Sigmoid colon (tissue), 7 donors: Measurements from ENCODE around the gene NCCRP1. TPM values are rescaled to one million over a fixed set of nuclear protein-coding genes. Genes with fewer than 3 reads are reported as not detected.

Source experiments
- DNase-seq: peaks from one replicate; pipeline ENCODE4 v3.0.0-alpha.2; 2019
- H3K27ac ChIP-seq, 4 donors: fragments of 200-600 bp; sonication (generic); one replicate each; pipeline ENCODE4 v1.5.1; 2016 to 2019; ENCODE audit warnings: mild to moderate bottlenecking in 1 of 4
- H3K27me3 ChIP-seq, 3 donors: fragments of 200-600 bp; sonication (generic); one replicate each; pipeline ENCODE4 v1.5.1; 2019; ENCODE audit warnings: mild to moderate bottlenecking in 1 of 3
- H3K36me3 ChIP-seq, 4 donors: fragments of 200-600 bp; sonication (generic); one replicate each; pipeline ENCODE4 v1.5.1; 2016 to 2019
- H3K4me1 ChIP-seq, 4 donors: fragments of 200-600 bp; sonication (generic); one replicate each; pipeline ENCODE4 v1.5.1; 2017 to 2019
- H3K4me3 ChIP-seq, 4 donors: fragments of 200-600 bp; sonication (generic); one replicate each; pipeline ENCODE4 v1.5.1; 2017 to 2019; ENCODE audit warnings: mild to moderate bottlenecking in 2 of 4, moderate library complexity in 1 of 4
- H3K9me3 ChIP-seq, 4 donors: fragments of 200-600 bp in 3 of 4; sonication (generic) in 3 of 4; one replicate each; pipeline versions ENCODE4 v1.5.1 to v1.6.1; 2013 to 2019
- EP300 ChIP-seq, 4 donors: sonication (generic); formaldehyde crosslinking; IDR thresholded peaks; one replicate each; pipeline ENCODE4 v1.6.1; 2017; ENCODE audit warnings: antibody characterized with exemption in 4 of 4
- POLR2A ChIP-seq, 2 donors: fragments of 450-650 bp; IDR thresholded peaks; one replicate each; pipeline ENCODE4 v1.6.1; 2016; ENCODE audit warnings: antibody characterized with exemption in 2 of 2, mild to moderate bottlenecking in 2 of 2, moderate library complexity in 2 of 2
- POLR2AphosphoS5 ChIP-seq, 4 donors: sonication (generic); formaldehyde crosslinking; IDR thresholded peaks; one replicate each; pipeline ENCODE4 v1.6.1; 2017; ENCODE audit warnings: antibody characterized with exemption in 4 of 4
- WGBS, 2 donors: extraction: QIAGEN DNeasy Blood & Tissue Kit; methylation state at CpG; one replicate each; pipeline ENCODE4 v1.1.7; 2013; 5-methylcytosine and 5-hydroxymethylcytosine counted together
- intact Hi-C: fragments of 100-400 bp; cut with DNase I; formaldehyde crosslinking; loops from one replicate; pipeline ENCODE4 v1.15.1; 2023
- polyA plus RNA-seq, 3 donors: library from polyadenylated mRNA; stranded (reverse); fragments of 200-250 nt; gene quantifications; one replicate each; pipeline ENCODE4 v1.2.3, GENCODE V29; 2013
- total RNA-seq, 4 donors: library from RNA; depleted of rRNA; stranded (reverse); fragments of >200 nt; gene quantifications; one replicate each; pipeline ENCODE4 v1.1.0, GENCODE V29; 2016
- TF ChIP-seq, protein P1 (sequence below), 4 experiments: fragments of 450-650 bp in 3 of 4; fragments of 200-600 bp in 1 of 4; IDR thresholded peaks; one replicate each; pipeline ENCODE4 v1.5.1; 2016 to 2019; ENCODE audit warnings: antibody characterized with exemption in 4 of 4, mild to moderate bottlenecking in 3 of 4, moderate library complexity in 2 of 4
- donor health status: healthy with polysubstance abuse.
- donor health status: Bipolar disorder and iron deficiency.
- donor health status: healthy.

Gene NCCRP1
- total and polyA plus RNA-seq, 7 donors = 0.41 to 0.60 (median 0.52) TPM; not detected in 4

DNA sequence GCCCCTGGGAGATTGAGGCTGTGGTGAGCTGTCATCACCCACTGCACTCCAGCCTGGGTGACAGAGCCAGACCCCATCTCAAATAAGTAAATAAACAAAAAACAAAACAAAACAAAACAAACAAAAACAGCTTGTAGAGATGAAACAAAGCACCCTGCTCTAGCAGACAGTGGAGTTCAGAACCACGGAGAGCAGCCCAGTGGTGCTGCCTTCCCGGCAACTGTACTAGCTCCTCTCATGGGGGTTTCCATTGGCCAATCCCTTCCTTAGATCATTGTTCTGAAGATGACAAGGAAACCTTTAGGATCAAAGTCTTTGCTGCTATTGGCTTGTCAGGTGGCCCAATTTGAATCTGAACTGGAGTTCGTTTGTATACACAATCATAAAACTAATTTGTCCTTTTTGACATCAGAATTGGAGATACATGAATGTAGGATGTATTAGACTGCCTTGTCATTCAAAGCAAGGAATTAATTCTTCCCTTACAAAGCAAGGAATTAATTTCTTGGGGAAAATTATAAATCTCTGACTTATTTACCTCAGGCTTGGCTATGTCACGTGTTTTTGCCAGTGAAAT is 27.0 kb downstream of the NCCRP1 start:
- no peak for TF ChIP-seq POLR2A (IDR thresholded peaks at IDR 0.05)
- TF ChIP-seq, protein P1, sequence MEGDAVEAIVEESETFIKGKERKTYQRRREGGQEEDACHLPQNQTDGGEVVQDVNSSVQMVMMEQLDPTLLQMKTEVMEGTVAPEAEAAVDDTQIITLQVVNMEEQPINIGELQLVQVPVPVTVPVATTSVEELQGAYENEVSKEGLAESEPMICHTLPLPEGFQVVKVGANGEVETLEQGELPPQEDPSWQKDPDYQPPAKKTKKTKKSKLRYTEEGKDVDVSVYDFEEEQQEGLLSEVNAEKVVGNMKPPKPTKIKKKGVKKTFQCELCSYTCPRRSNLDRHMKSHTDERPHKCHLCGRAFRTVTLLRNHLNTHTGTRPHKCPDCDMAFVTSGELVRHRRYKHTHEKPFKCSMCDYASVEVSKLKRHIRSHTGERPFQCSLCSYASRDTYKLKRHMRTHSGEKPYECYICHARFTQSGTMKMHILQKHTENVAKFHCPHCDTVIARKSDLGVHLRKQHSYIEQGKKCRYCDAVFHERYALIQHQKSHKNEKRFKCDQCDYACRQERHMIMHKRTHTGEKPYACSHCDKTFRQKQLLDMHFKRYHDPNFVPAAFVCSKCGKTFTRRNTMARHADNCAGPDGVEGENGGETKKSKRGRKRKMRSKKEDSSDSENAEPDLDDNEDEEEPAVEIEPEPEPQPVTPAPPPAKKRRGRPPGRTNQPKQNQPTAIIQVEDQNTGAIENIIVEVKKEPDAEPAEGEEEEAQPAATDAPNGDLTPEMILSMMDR (IDR thresholded peaks at IDR 0.05) = no peak
- no peak for TF ChIP-seq EP300 (IDR thresholded peaks at IDR 0.05)
- TF ChIP-seq POLR2AphosphoS5 (IDR thresholded peaks at IDR 0.05) = no peak
- Histone ChIP-seq H3K4me1 (no peaks in the 10 kb centered on the region), H3K9me3 (no peaks in the 10 kb centered on the region), H3K27me3 (peaks cover 0 to 49% (median 9%) of the 10 kb centered on the region in 3 donors), H3K27ac (no peak overlapping the region), H3K4me3 (no peak overlapping the region), H3K36me3 (no peaks in the 10 kb centered on the region)
- DNase-seq = no peak
- 16 to 23% methylated on average over 4 of the region's 4 CpGs for WGBS, 2 donors
- intact Hi-C loops = no loop called here

DNA sequence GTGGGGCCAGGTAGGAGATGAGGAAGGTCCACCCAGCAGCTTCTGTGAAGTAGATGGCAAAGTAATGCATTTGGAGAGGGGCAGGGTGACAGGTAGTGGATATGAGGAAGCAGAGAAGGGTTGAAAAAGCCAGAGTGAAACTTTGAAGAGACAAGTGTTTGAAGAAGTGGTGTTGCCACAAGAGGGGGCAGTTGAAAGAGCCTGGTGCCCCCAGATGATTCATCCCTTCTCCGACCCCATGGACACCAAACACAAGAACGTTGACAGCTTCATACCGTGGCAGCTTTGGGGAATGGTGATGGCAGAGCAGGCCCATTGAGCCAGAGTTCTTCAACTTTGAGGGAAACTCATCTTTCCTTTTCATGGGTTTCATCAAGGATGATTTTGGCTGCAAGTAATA is 28.1 kb downstream of the NCCRP1 start:
- no peak for DNase-seq
- H3K4me3 ChIP-seq = no peak overlapping the region
- H3K27ac ChIP-seq = no peak overlapping the region
- intact Hi-C loops = no loop called here
- TF ChIP-seq POLR2AphosphoS5 (IDR thresholded peaks at IDR 0.05) (no peak), EP300 (IDR thresholded peaks at IDR 0.05) (no peak), POLR2A (IDR thresholded peaks at IDR 0.05) (no peak)
- TF ChIP-seq, protein P1 (IDR thresholded peaks at IDR 0.05) = no peak
- WGBS, 2 donors = 28 to 49% methylated on average over 3 of the region's 3 CpGs
- no peaks in the 10 kb centered on the region for H3K9me3 ChIP-seq
- H3K27me3 ChIP-seq = peaks cover 0 to 38% (median 9%) of the 10 kb centered on the region in 3 donors
- H3K36me3 ChIP-seq = no peaks in the 10 kb centered on the region
- no peaks in the 10 kb centered on the region for H3K4me1 ChIP-seq

DNA sequence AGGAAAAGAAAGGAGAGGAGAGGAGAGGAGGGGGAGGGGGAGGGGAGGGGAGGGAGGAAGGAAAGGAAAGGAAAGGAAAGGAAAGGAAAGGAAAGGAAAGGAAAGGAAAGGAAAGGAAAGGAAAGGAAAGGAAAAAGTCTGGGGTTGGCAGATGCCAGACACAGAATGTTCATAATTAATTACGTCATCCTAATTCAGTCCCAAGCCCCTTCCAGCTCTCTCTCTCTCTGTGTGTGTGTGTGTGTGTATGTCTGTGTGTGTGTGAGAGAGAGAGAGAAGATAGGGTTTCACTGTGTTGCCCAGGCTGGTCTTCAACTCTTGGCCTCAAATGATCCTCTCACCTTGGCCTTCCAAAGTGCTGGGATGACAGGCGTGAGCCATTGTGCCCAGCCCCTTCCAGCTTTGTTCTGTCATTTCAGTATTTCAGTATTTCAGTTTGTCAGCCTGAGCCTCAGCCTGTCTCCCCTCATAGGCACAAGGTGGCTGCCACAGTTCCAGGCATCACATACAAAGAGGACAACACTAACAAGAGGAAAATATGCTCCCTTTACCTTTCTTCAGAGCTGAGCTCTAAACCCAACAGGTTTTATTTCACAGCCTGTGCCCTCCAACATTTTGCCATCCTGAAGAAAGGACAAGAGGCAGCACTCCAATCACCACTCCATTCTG is 33.5 kb downstream of the NCCRP1 start:
- 77 to 82% methylated on average over 2 of the region's 2 CpGs for WGBS, 2 donors
- TF ChIP-seq, protein P1 (IDR thresholded peaks at IDR 0.05) = no peak
- TF ChIP-seq EP300 (IDR thresholded peaks at IDR 0.05) = no peak
- no peak for TF ChIP-seq POLR2AphosphoS5 (IDR thresholded peaks at IDR 0.05)
- TF ChIP-seq POLR2A (IDR thresholded peaks at IDR 0.05) = no peak

DNA sequence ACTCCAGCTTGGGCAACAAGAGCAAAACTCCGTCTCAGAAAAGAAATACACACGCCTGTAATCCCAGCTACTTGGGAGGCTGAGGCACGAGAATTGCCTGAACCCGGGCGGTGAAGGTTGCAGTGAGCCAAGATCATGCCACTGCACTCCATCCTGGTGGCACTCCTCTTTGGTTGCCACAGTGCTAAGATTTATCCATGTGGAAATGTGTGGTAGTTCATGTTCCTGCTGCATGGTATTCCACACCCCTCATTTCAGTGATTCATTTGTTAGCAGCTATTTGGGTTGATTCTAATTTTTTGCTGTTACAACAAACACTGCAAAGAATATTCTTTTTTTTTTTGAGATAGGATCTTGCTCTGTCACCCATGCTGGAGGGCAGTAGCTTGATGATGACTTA is 35.9 kb downstream of the NCCRP1 start:
- intact Hi-C loops = no loop called here
- H3K27me3 ChIP-seq = peaks cover 0 to 22% (median 10%) of the 10 kb centered on the region in 3 donors
- no peaks in the 10 kb centered on the region for H3K9me3 ChIP-seq
- no peaks in the 10 kb centered on the region for H3K4me1 ChIP-seq
- no peak for DNase-seq
- H3K27ac ChIP-seq = no peak overlapping the region
- no peak overlapping the region for H3K4me3 ChIP-seq
- H3K36me3 ChIP-seq = no peaks in the 10 kb centered on the region
- TF ChIP-seq EP300 (IDR thresholded peaks at IDR 0.05) = no peak
- TF ChIP-seq POLR2A (IDR thresholded peaks at IDR 0.05) = no peak
- TF ChIP-seq, protein P1 (IDR thresholded peaks at IDR 0.05) = no peak
- TF ChIP-seq POLR2AphosphoS5 (IDR thresholded peaks at IDR 0.05) = no peak
- 86 to 92% methylated on average over 5 of the region's 5 CpGs for WGBS, 2 donors

More for the DNA sequence above, 33.5 kb downstream of the NCCRP1 start:
- no peak overlapping the region for H3K4me3 ChIP-seq
- intact Hi-C loops = no loop called here
- H3K36me3 ChIP-seq = no peaks in the 10 kb centered on the region
- no peaks in the 10 kb centered on the region for H3K4me1 ChIP-seq
- H3K27ac ChIP-seq = no peak overlapping the region
- no peaks in the 10 kb centered on the region for H3K9me3 ChIP-seq
- DNase-seq = no peak
- peaks cover 0 to 6% (median 0%) of the 10 kb centered on the region in 3 donors for H3K27me3 ChIP-seq
